ENCODE data around the gene CPPED1.
"Not testable (repeated sequence)": the region's sequence is repeated elsewhere in the genome, so short reads cannot be mapped to it uniquely, and the experiment has no call there.

Gene CPPED1

GRCh38 chr16:12793120-12793864, 10.4 kb downstream of the CPPED1 start:
- H3K4me3 ChIP-seq (ENCODE audit: low read depth, low read length), result no peak overlapping the region
- DNase-seq (ENCODE audit: low read depth), result no peak
- TF ChIP-seq, protein P1, sequence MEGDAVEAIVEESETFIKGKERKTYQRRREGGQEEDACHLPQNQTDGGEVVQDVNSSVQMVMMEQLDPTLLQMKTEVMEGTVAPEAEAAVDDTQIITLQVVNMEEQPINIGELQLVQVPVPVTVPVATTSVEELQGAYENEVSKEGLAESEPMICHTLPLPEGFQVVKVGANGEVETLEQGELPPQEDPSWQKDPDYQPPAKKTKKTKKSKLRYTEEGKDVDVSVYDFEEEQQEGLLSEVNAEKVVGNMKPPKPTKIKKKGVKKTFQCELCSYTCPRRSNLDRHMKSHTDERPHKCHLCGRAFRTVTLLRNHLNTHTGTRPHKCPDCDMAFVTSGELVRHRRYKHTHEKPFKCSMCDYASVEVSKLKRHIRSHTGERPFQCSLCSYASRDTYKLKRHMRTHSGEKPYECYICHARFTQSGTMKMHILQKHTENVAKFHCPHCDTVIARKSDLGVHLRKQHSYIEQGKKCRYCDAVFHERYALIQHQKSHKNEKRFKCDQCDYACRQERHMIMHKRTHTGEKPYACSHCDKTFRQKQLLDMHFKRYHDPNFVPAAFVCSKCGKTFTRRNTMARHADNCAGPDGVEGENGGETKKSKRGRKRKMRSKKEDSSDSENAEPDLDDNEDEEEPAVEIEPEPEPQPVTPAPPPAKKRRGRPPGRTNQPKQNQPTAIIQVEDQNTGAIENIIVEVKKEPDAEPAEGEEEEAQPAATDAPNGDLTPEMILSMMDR (conservative IDR thresholded peaks at IDR 0.05; ENCODE audit: low read depth, low read length), result no peak

- not testable (repeated sequence) for DNase-seq (ENCODE audit: low read depth); H3K4me3 ChIP-seq (ENCODE audit: low read depth, low read length)
Observed at GRCh38 chr16:12792528-12792927, 11.2 kb downstream of the CPPED1 start.

- H3K4me3 ChIP-seq (ENCODE audit: low read depth, low read length), result no peak overlapping the region
- TF ChIP-seq, protein P1 (conservative IDR thresholded peaks at IDR 0.05; ENCODE audit: low read depth, low read length), result no peak
- no peak for DNase-seq (ENCODE audit: low read depth)
Observed at GRCh38 chr16:12791340-12791739, 12.3 kb downstream of the CPPED1 start.

GRCh38 chr16:12788758-12789157, 14.9 kb downstream of the CPPED1 start:
- no peak for DNase-seq (ENCODE audit: low read depth)
- no peak overlapping the region for H3K4me3 ChIP-seq (ENCODE audit: low read depth, low read length)
- TF ChIP-seq, protein P1 (conservative IDR thresholded peaks at IDR 0.05; ENCODE audit: low read depth, low read length), result no peak

- DNase-seq (ENCODE audit: low read depth), result no peak
- TF ChIP-seq, protein P1 (conservative IDR thresholded peaks at IDR 0.05; ENCODE audit: low read depth, low read length), result no peak
- no peak overlapping the region for H3K4me3 ChIP-seq (ENCODE audit: low read depth, low read length)
Observed at GRCh38 chr16:12786081-12786480, 17.6 kb downstream of the CPPED1 start.

DNA sequence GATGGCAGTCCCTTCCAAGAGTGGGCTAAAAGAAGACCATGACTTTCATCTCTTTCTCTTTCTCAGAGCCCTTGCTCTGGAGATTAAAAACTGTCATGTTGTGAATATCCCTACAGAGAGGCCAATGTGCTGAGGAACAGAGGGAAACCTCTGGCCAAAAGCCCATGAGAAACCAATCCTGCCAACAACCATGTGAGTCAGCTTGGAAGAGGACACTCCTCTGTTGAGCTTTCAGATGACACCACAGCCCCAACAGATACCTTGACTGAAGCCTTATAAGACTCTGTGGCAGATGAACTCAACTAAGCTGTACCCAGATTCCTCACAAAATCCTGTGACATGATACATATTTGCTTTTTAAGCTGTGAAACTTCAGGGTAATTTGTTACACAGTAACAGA, 19.6 kb downstream of the CPPED1 start:
- TF ChIP-seq, protein P1 (conservative IDR thresholded peaks at IDR 0.05; ENCODE audit: low read depth, low read length), result no peak
- no peak overlapping the region for H3K4me3 ChIP-seq (ENCODE audit: low read depth, low read length)
- DNase-seq (ENCODE audit: low read depth), result no peak

DNA sequence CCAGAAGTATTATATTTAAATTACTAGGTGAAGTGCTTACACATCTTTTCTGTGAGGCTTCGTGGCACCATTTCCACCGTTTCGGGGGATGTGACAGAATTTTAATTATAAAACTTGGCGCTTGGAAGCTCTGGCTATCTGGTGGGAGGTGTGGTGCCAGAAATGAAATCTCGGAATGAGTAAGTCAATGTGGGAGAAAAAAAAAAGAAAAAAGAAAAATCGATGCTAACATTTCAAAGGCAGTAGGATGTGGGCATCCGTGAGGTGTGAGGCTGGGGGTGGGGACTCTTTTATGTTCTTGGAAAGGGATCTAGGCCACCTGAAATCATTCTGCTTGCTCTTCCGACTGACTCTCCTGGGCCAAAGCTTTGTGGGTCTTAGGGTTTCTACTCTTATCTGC, 21.9 kb downstream of the CPPED1 start:
- DNase-seq (ENCODE audit: low read depth), result no peak
- H3K4me3 ChIP-seq (ENCODE audit: low read depth, low read length), result no peak overlapping the region
- TF ChIP-seq, protein P1 (conservative IDR thresholded peaks at IDR 0.05; ENCODE audit: low read depth, low read length), result no peak
